ENCODE measurements around the gene AFF3. TPM values are rescaled to one million over a fixed set of nuclear protein-coding genes. Genes with fewer than 3 reads are reported as not detected.
A peak's percentile ranks its signal among the peaks of the same experiment; 100 is the strongest.

AFF3 gene
- total RNA-seq, 1 experiment from 2014 or later: 0.42 TPM

DNA sequence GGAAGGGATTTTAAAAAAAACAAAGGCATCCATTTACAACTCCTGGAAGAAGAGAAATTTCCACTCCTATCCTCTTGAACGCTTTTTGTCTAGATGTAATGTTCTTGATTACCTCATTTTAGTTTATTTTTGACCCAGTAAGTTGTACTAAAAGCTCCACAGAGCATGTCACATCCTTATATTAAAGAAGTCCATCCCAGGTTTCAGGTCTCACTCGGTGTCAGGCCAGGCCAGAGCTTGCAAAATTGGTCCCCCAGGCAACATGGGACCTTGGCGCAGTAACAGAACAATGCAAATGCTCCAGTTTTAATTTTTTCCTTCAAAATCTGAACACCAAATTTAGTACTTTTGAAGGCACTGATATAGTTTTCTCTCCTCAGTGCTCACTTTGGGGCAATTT is 434.2 kb downstream of the AFF3 start:
- Mint-ChIP-seq H3K27ac (ENCODE audit: low read depth, unreplicated experiment) (no peak overlapping the region), H3K27me3 (ENCODE audit: insufficient read depth, unreplicated experiment) (no peaks in the 10 kb centered on the region), H3K4me1 (ENCODE audit: insufficient read depth, unreplicated experiment) (peaks cover 15% of the 10 kb centered on the region), H3K4me3 (ENCODE audit: unreplicated experiment) (no peak overlapping the region), H3K36me3 (ENCODE audit: insufficient read depth, unreplicated experiment) (no peaks in the 10 kb centered on the region), H3K9me3 (ENCODE audit: unreplicated experiment) (no peaks in the 10 kb centered on the region)
- ChIA-PET POLR2A (interaction anchor here (0.9 kb wide), 1 partner anchor 10 kb away, joined by 3 read pairs; no protein-coding TSS in a partner anchor), CTCF (no interaction called here)
- DNase-seq (ENCODE audit: unreplicated experiment): peak; percentile 37
- intact Hi-C loops (cut with micrococcal nuclease): no loop called here
- TF ChIP-seq CTCF (IDR thresholded peaks at IDR 0.05; ENCODE audit: unreplicated experiment): no peak
- no TSS peak for BruUV-seq (replicated peaks)

DNA sequence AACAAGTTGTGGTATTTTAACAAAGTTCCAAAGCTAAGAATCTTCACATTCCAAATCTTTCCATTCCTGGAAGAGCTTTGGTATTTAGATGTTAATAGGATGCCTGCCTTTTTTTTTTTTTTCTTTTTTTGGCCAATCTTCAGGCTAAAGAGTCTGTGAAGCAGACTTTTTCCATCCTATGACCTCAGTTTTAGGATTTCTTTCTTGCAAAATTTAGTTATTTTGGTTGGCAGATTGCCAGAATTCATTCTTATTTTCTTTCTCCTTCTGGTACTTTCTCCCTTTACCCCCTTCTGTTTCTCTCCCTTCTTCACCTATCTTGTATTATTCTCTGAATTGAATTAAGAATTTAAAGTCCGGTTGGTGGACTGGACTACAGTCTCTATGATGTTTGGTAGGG is 434.8 kb downstream of the AFF3 start:
- peak; percentile 20 for DNase-seq (ENCODE audit: unreplicated experiment)
- no peak for TF ChIP-seq CTCF (IDR thresholded peaks at IDR 0.05; ENCODE audit: unreplicated experiment)
- CTCF ChIA-PET: interaction anchor here (0.7 kb wide), 1 partner anchor 64 kb away, joined by 3 read pairs; no protein-coding TSS in a partner anchor
- BruUV-seq (replicated peaks): no TSS peak
- POLR2A ChIA-PET: interaction anchor here (0.9 kb wide), 1 partner anchor 10 kb away, joined by 3 read pairs; no protein-coding TSS in a partner anchor
- Mint-ChIP-seq H3K4me1 (ENCODE audit: insufficient read depth, unreplicated experiment) (peaks cover 15% of the 10 kb centered on the region), H3K27ac (ENCODE audit: low read depth, unreplicated experiment) (no peak overlapping the region), H3K4me3 (ENCODE audit: unreplicated experiment) (no peak overlapping the region), H3K36me3 (ENCODE audit: insufficient read depth, unreplicated experiment) (no peaks in the 10 kb centered on the region), H3K27me3 (ENCODE audit: insufficient read depth, unreplicated experiment) (no peaks in the 10 kb centered on the region), H3K9me3 (ENCODE audit: unreplicated experiment) (no peaks in the 10 kb centered on the region)
- intact Hi-C loops (cut with micrococcal nuclease): no loop called here

DNA sequence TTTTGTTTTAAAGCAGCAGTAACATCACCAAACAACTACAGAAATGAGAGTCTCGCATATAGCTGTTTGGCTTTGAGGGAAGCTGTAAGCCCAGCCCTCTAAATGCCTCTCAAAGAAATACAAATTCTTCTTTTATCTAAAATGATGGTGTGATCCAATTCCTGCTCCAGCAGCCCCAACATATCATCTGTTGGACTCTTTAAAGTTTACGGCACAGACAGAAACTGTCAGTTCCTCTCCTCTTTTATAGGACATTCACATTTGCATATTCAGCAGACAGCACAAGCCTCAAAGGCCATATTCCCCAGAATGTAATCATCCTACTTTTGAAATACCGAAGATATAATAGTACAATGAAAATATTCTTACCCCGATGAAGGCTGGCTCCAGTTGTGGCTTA is 435.7 kb downstream of the AFF3 start:
- H3K27me3 Mint-ChIP-seq (ENCODE audit: insufficient read depth, unreplicated experiment): no peaks in the 10 kb centered on the region
- intact Hi-C loops (cut with micrococcal nuclease): no loop called here
- H3K36me3 Mint-ChIP-seq (ENCODE audit: insufficient read depth, unreplicated experiment): no peaks in the 10 kb centered on the region
- H3K4me3 Mint-ChIP-seq (ENCODE audit: unreplicated experiment): no peak overlapping the region
- no TSS peak for BruUV-seq (replicated peaks)
- TF ChIP-seq CTCF (IDR thresholded peaks at IDR 0.05; ENCODE audit: unreplicated experiment): no peak
- no peak for DNase-seq (ENCODE audit: unreplicated experiment)
- H3K4me1 Mint-ChIP-seq (ENCODE audit: insufficient read depth, unreplicated experiment): peaks cover 17% of the 10 kb centered on the region
- ChIA-PET CTCF (interaction anchor here (0.7 kb wide), 1 partner anchor 63 kb away, joined by 3 read pairs; no protein-coding TSS in a partner anchor), POLR2A (interaction anchor here (0.6 to 0.8 kb wide), 2 partner anchors 20 to 504 kb away, joined by 3 read pairs; no protein-coding TSS in a partner anchor)
- H3K27ac Mint-ChIP-seq (ENCODE audit: low read depth, unreplicated experiment): no peak overlapping the region
- H3K9me3 Mint-ChIP-seq (ENCODE audit: unreplicated experiment): no peaks in the 10 kb centered on the region

DNA sequence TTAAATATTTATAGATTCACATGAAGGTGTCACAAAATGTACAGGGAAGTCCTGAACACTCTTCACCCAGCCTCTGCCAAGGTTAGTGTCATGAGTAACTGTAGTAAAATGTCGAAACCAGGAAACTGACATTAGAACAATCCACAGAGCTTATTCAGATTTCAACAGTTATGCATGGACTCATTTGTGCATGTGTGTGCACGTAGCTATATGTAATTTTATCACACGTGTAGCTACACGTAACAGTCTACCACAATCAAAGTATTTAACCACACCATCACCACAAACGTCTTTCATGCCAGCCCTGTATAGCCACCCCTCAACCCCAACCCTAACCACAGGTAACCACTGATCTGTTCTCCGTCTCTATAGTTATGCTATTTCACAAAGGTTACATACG is 440.9 kb downstream of the AFF3 start:
- no peaks in the 10 kb centered on the region for H3K27me3 Mint-ChIP-seq (ENCODE audit: insufficient read depth, unreplicated experiment)
- no peaks in the 10 kb centered on the region for H3K9me3 Mint-ChIP-seq (ENCODE audit: unreplicated experiment)
- H3K4me3 Mint-ChIP-seq (ENCODE audit: unreplicated experiment): no peak overlapping the region
- intact Hi-C loops (cut with micrococcal nuclease): no loop called here
- H3K4me1 Mint-ChIP-seq (ENCODE audit: insufficient read depth, unreplicated experiment): peaks cover 31% of the 10 kb centered on the region
- CTCF ChIA-PET: interaction anchor here (0.9 to 1.3 kb wide), 2 partner anchors 21 to 63 kb away, joined by 3 to 4 read pairs; no protein-coding TSS in a partner anchor
- no peak for TF ChIP-seq CTCF (IDR thresholded peaks at IDR 0.05; ENCODE audit: unreplicated experiment)
- POLR2A ChIA-PET: no interaction called here
- H3K27ac Mint-ChIP-seq (ENCODE audit: low read depth, unreplicated experiment): no peak overlapping the region
- no TSS peak for BruUV-seq (replicated peaks)
- peak; percentile 69 for DNase-seq (ENCODE audit: unreplicated experiment)
- no peaks in the 10 kb centered on the region for H3K36me3 Mint-ChIP-seq (ENCODE audit: insufficient read depth, unreplicated experiment)
